ENCODE results near the gene DES.

- no peak for TF ChIP-seq GATA3 (IDR thresholded peaks at IDR 0.05; ENCODE audit: low read depth, low read length)
- TF ChIP-seq GATA2 (IDR thresholded peaks at IDR 0.05; ENCODE audit: low read depth, low read length) = no peak
Observed at GRCh38 chr2:219461669-219462068, 43.5 kb downstream of the DES start.

Measured in SH-SY5Y (cell line).